Testis (tissue), 3 donors: ENCODE data around the gene TRPM4. TPM values are rescaled to one million over a fixed set of nuclear protein-coding genes. Genes with fewer than 3 reads are reported as not detected.
"Not testable (repeated sequence)": the region's sequence is repeated elsewhere in the genome, so short reads cannot be mapped to it uniquely, and the experiment has no call there.

Experiments used
- DNase-seq: peaks from one replicate; pipeline ENCODE4 v3.0.0-alpha.2; 2019
- H3K27ac ChIP-seq, 2 donors: fragments of 200-600 bp; sonication (generic); one replicate each; pipeline ENCODE4 v1.5.1; 2019
- H3K27me3 ChIP-seq: fragments of 200-600 bp; sonication (generic); one replicate; pipeline ENCODE4 v1.5.1; 2019
- H3K36me3 ChIP-seq: fragments of 200-600 bp; sonication (generic); one replicate; pipeline ENCODE4 v1.5.1; 2017; ENCODE audit warnings: low read depth; ENCODE audit errors: missing control alignments
- H3K4me1 ChIP-seq: fragments of 200-600 bp; sonication (generic); one replicate; pipeline ENCODE4 v1.5.1; 2019
- H3K4me3 ChIP-seq, 2 donors: fragments of 200-600 bp; sonication (generic); one replicate each; pipeline ENCODE4 v1.5.1; 2017 to 2019
- H3K9me3 ChIP-seq: fragments of 200-600 bp; sonication (generic); one replicate; pipeline ENCODE4 v1.5.1; 2017
- POLR2A ChIP-seq: fragments of 450-650 bp; IDR thresholded peaks from one replicate; pipeline ENCODE4 v1.6.1; 2017; ENCODE audit warnings: antibody characterized with exemption, mild to moderate bottlenecking, moderate library complexity
- WGBS, 2 donors: methylation state at CpG; one replicate each; pipeline ENCODE4 v1.1.5; 2018; 5-methylcytosine and 5-hydroxymethylcytosine counted together
- intact Hi-C: fragments of 100-400 bp; cut with DNase I; formaldehyde crosslinking; loops from one replicate; pipeline ENCODE4 v1.15.1; 2023; ENCODE audit warnings: low total_unique reads
- polyA plus RNA-seq: library from polyadenylated mRNA; stranded (reverse); fragments of 350-450 nt; fragmentation: Illumina TruSeq; extraction: RNeasy Lipid Tissue Mini Kit (QIAGEN cat#74804); gene quantifications from one replicate; pipeline ENCODE4 v1.2.3, GENCODE V29; 2014; ENCODE audit warnings: low read depth, low replicate concordance; ENCODE audit not compliant: insufficient read depth
- total RNA-seq, 2 donors: library from RNA; depleted of rRNA; stranded (reverse); fragments of >200 nt; gene quantifications; one replicate each; pipeline ENCODE4 v1.2.3, GENCODE V29; 2016
- TF ChIP-seq, protein P1 (sequence below), 3 experiments: fragments of 450-650 bp in 2 of 3; fragments of 200-600 bp in 1 of 3; sonication (generic) in 1 of 3; IDR thresholded peaks; one replicate each; pipeline ENCODE4 v1.5.1; 2016 to 2019; ENCODE audit warnings: antibody characterized with exemption in 3 of 3, mild to moderate bottlenecking in 2 of 3, moderate library complexity in 1 of 3

The TRPM4 gene
- total and polyA plus RNA-seq, 3 donors from 2014 or later = 16.0 to 45.7 (median 30.5) TPM

DNA sequence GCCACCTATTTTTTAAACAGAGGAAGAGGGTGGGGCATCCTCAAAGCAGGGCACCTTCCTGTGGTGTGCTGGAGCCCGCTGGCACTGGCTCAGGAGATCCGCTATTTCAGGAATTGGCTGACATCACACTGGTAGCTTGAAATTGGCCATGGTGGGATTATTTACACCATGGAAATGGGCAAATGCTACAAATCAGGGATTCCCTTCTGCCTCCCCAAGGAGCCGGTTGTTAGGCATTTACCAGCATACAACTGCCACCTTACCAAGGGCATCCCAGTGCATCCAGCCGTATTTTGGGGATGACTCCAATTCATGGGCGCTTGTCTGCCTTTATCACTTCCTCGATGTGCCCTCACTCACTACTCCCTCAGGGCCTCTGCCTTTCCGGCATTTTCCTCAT, 16.6 kb upstream of the TRPM4 start:
- no peak overlapping the region for H3K4me3 ChIP-seq
- intact Hi-C loops = loop anchor here (10.0 kb wide), 1 partner anchor 46 kb away; no protein-coding TSS in a partner anchor

DNA sequence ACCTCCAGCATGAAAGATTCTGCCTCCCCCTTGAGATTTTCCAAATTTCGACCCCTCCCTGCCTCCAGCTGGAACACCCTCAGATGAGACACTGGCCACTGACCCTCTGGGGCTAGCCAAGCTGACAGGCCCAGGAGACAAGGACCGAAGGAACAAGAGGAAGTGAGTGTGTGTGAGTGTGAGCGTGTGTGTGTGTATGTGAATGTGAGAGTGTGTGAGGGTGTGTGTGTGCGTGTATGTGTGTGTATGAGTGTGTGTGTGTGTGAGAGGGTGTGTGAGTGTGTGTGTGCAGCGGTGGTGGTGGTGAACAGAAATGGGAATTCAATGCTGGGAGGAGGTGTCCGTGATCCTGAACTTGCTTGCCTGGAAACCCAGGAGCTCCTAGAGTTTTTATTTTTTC, 16.2 kb upstream of the TRPM4 start:
- H3K27ac ChIP-seq = no peak overlapping the region
- no peak for TF ChIP-seq POLR2A
- TF ChIP-seq, protein P1, sequence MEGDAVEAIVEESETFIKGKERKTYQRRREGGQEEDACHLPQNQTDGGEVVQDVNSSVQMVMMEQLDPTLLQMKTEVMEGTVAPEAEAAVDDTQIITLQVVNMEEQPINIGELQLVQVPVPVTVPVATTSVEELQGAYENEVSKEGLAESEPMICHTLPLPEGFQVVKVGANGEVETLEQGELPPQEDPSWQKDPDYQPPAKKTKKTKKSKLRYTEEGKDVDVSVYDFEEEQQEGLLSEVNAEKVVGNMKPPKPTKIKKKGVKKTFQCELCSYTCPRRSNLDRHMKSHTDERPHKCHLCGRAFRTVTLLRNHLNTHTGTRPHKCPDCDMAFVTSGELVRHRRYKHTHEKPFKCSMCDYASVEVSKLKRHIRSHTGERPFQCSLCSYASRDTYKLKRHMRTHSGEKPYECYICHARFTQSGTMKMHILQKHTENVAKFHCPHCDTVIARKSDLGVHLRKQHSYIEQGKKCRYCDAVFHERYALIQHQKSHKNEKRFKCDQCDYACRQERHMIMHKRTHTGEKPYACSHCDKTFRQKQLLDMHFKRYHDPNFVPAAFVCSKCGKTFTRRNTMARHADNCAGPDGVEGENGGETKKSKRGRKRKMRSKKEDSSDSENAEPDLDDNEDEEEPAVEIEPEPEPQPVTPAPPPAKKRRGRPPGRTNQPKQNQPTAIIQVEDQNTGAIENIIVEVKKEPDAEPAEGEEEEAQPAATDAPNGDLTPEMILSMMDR (IDR thresholded peaks at IDR 0.05) = no peak
- H3K4me1 ChIP-seq = peaks cover 9% of the 10 kb centered on the region
- DNase-seq = no peak
- no peak overlapping the region for H3K4me3 ChIP-seq
- H3K27me3 ChIP-seq = no peaks in the 10 kb centered on the region
- no peaks in the 10 kb centered on the region for H3K9me3 ChIP-seq
- 71 to 83% methylated on average over 6 of the region's 6 CpGs for WGBS, 2 donors
- intact Hi-C loops = loop anchor here (10.0 kb wide), 1 partner anchor 47 kb away; no protein-coding TSS in a partner anchor
- H3K36me3 ChIP-seq = no peaks in the 10 kb centered on the region

More for the DNA sequence above, 16.6 kb upstream of the TRPM4 start:
- Histone ChIP-seq H3K9me3 (no peaks in the 10 kb centered on the region), H3K27me3 (no peaks in the 10 kb centered on the region), H3K27ac (no peak overlapping the region), H3K36me3 (no peaks in the 10 kb centered on the region), H3K4me1 (peaks cover 6% of the 10 kb centered on the region)
- 84 to 86% methylated on average over 7 of the region's 7 CpGs for WGBS, 2 donors
- DNase-seq = no peak
- TF ChIP-seq, protein P1 (IDR thresholded peaks at IDR 0.05) = no peak
- no peak for TF ChIP-seq POLR2A

- Histone ChIP-seq H3K27me3 (no peaks in the 10 kb centered on the region), H3K9me3 (no peaks in the 10 kb centered on the region), H3K4me1 (peaks cover 9% of the 10 kb centered on the region), H3K4me3 (peak overlapping the region; percentile 31 to 41), H3K36me3 (no peaks in the 10 kb centered on the region), H3K27ac (no peak overlapping the region)
- DNase-seq = peak; percentile 94
- TF ChIP-seq, protein P1 (IDR thresholded peaks at IDR 0.05) = no peak
- TF ChIP-seq POLR2A = no peak
- intact Hi-C loops = loop anchor here (10.0 kb wide), 1 partner anchor 48 kb away; no protein-coding TSS in a partner anchor
- WGBS, 2 donors = 2% methylated on average over 21 of the region's 21 CpGs
Measured at GRCh38 chr19:49142866-49143335, 14.7 kb upstream of the TRPM4 start.

GRCh38 chr19:49145573-49146407, 11.8 kb upstream of the TRPM4 start:
- no peaks in the 10 kb centered on the region for H3K27me3 ChIP-seq
- H3K4me3 ChIP-seq = peak overlapping the region; percentile 3 to 18
- DNase-seq = peak; percentile 86
- no peaks in the 10 kb centered on the region for H3K36me3 ChIP-seq
- intact Hi-C loops = loop anchor here (10.0 kb wide), 1 partner anchor 51 kb away; no protein-coding TSS in a partner anchor
- WGBS, 2 donors = 7 to 12% methylated on average over 14 to 30 of the region's 30 CpGs
- H3K9me3 ChIP-seq = no peaks in the 10 kb centered on the region
- H3K27ac ChIP-seq = no peak overlapping the region
- no peak for TF ChIP-seq POLR2A
- TF ChIP-seq, protein P1 (IDR thresholded peaks at IDR 0.05) = peak; percentile 42 to 85 (median 77)
- H3K4me1 ChIP-seq = peaks cover 17% of the 10 kb centered on the region

- not testable (repeated sequence) for H3K27ac ChIP-seq, H3K4me3 ChIP-seq, H3K27me3 ChIP-seq, DNase-seq, H3K36me3 ChIP-seq, H3K9me3 ChIP-seq
- WGBS, 2 donors = 36 to 51% methylated on average over 5 to 7 of the region's 7 CpGs
- intact Hi-C loops = loop anchor here (10.0 kb wide), 1 partner anchor 52 kb away; no protein-coding TSS in a partner anchor
- H3K4me1 ChIP-seq = peaks cover 17% of the 10 kb centered on the region
Measured at GRCh38 chr19:49146408-49146770, 11.2 kb upstream of the TRPM4 start.
